Measurements from ENCODE around the gene CACNB3.

CACNB3 gene
- 2.1 to 11.8 (median 4.1) reads per million in 17 experiments for total RNA-seq

- peak in 3 of 4 experiments; percentile 37 to 65 (median 53) for DNase-seq
These were observed at the start of gene CACNB3 for GRCh38 chr12:48817873-48818830. TSS of gene CACNB3 (plus strand) at chr12:48818496. CDS start at chr12:48818930, 434 bp downstream.

- no peak for DNase-seq
These were observed 49.6 kb upstream of the CACNB3 start for GRCh38 chr12:48768736-48769135.

GRCh38 chr12:48770756-48771155 lies 47.5 kb upstream of the CACNB3 start:
- DNase-seq = no peak

GRCh38 chr12:48771588-48772112 lies 46.6 kb upstream of the CACNB3 start:
- DNase-seq = no peak

- DNase-seq = no peak
These were observed 44.6 kb upstream of the CACNB3 start for GRCh38 chr12:48773686-48774085.

- no peak for DNase-seq
These were observed 43.8 kb upstream of the CACNB3 start for GRCh38 chr12:48774516-48774915.

GRCh38 chr12:48775299-48775698 lies 43.0 kb upstream of the CACNB3 start:
- DNase-seq = no peak

- no peak for DNase-seq
These were observed 42.2 kb upstream of the CACNB3 start for GRCh38 chr12:48775991-48776649.

GRCh38 chr12:48776956-48777355 lies 41.3 kb upstream of the CACNB3 start:
- DNase-seq = no peak

- DNase-seq = no peak
These were observed 40.5 kb upstream of the CACNB3 start for GRCh38 chr12:48777501-48778400.

GRCh38 chr12:48779869-48780268 lies 38.4 kb upstream of the CACNB3 start:
- DNase-seq = peak; percentile 66 to 76 (median 70)

GRCh38 chr12:48780381-48781025 lies 37.8 kb upstream of the CACNB3 start:
- no peak for DNase-seq

- DNase-seq = no peak
These were observed 36.4 kb upstream of the CACNB3 start for GRCh38 chr12:48781750-48782456.

GRCh38 chr12:48782457-48783395 lies 35.6 kb upstream of the CACNB3 start:
- no peak for DNase-seq

GRCh38 chr12:48783432-48783831 lies 34.9 kb upstream of the CACNB3 start:
- DNase-seq = no peak

GRCh38 chr12:48786591-48787544 lies 31.4 kb upstream of the CACNB3 start:
- no peak for DNase-seq

GRCh38 chr12:48787791-48788523 lies 30.3 kb upstream of the CACNB3 start:
- no peak for DNase-seq

GRCh38 chr12:48788524-48788853 lies 29.8 kb upstream of the CACNB3 start:
- DNase-seq = no peak
